Gastrocnemius medialis (tissue), 4 donors: ENCODE data around the gene PDIA4. TPM values are rescaled to one million over a fixed set of nuclear protein-coding genes. Genes with fewer than 3 reads are reported as not detected.

Experiments used
- ATAC-seq, 2 donors: fragments of 150-250 bp; one replicate each; pipeline ENCODE4 v1.9.1; 2016
- DNase-seq, 2 donors: peaks; one replicate each; pipeline ENCODE4 v3.0.0-alpha.2; 2019
- H3K27ac ChIP-seq, 4 donors: fragments of 200-600 bp; sonication (generic); 1 replicate in 1 of 4; 2 replicates in 3 of 4; pipeline ENCODE4 v1.5.1; 2016 to 2018; ENCODE audit warnings: mild to moderate bottlenecking in 2 of 4, moderate library complexity in 1 of 4
- H3K27me3 ChIP-seq, 3 donors: fragments of 200-600 bp; sonication (generic) in 2 of 3; 1 replicate in 1 of 3; 2 replicates in 2 of 3; pipeline versions ENCODE4 v1.5.1 to v1.6.0; 2016 to 2019; ENCODE audit warnings: mild to moderate bottlenecking in 1 of 3, moderate library complexity in 1 of 3
- H3K36me3 ChIP-seq, 2 donors: fragments of 200-600 bp; sonication (generic) in 1 of 2; one replicate each; pipeline ENCODE4 v1.5.1; 2017 to 2018
- H3K4me1 ChIP-seq, 2 donors: fragments of 200-600 bp; sonication (generic) in 1 of 2; one replicate each; pipeline ENCODE4 v1.5.1; 2016 to 2017; ENCODE audit warnings: mild to moderate bottlenecking in 2 of 2
- H3K4me3 ChIP-seq, 4 donors: fragments of 200-600 bp; sonication (generic) in 3 of 4; 1 replicate in 1 of 4; 2 replicates in 3 of 4; pipeline ENCODE4 v1.5.1; 2016 to 2019; ENCODE audit warnings: mild to moderate bottlenecking in 2 of 4
- H3K9me3 ChIP-seq, 3 donors: fragments of 200-600 bp; sonication (generic) in 2 of 3; 1 replicate in 1 of 3; 2 replicates in 2 of 3; pipeline ENCODE4 v1.5.1; 2016 to 2019
- CTCF ChIP-seq, 5 experiments: fragments of 450-650 bp in 3 of 5; fragments of 200-600 bp in 2 of 5; sonication (generic) in 2 of 5; IDR thresholded peaks in 4 of 5; conservative IDR thresholded peaks in 1 of 5; 1 replicate in 4 of 5; 2 replicates in 1 of 5; pipeline ENCODE4 v1.5.1; 2016 to 2019; ENCODE audit warnings: antibody characterized with exemption in 5 of 5, mild to moderate bottlenecking in 3 of 5, moderate library complexity in 3 of 5
- POLR2A ChIP-seq, 2 donors: fragments of 450-650 bp; IDR thresholded peaks; one replicate each; pipeline ENCODE4 v1.6.1; 2017; ENCODE audit warnings: antibody characterized with exemption in 2 of 2, mild to moderate bottlenecking in 2 of 2, moderate library complexity in 2 of 2
- in situ Hi-C, 4 donors: fragments of 200-750 bp; cut with MboI; loops; one replicate each; pipeline versions ENCODE4 v1.15.0 to v1.8.0; 2017; ENCODE audit warnings: low sequenced_read_pairs in 4 of 4
- intact Hi-C: fragments of 100-400 bp; cut with DNase I; formaldehyde crosslinking; loops from one replicate; pipeline ENCODE4 v1.15.1; 2023; ENCODE audit warnings: low total_unique reads
- total RNA-seq, 4 donors: library from RNA; depleted of rRNA; stranded (reverse); fragments of >200 nt; gene quantifications; one replicate each; pipeline versions ENCODE4 v1.1.0 to v1.2.3, GENCODE V29; 2016

PDIA4 gene
- total RNA-seq, 4 donors from 2014 or later: 10.8 to 19.6 (median 14.2) TPM

GRCh38 chr7:148963583-148964482, 64.5 kb downstream of the PDIA4 start:
- DNase-seq (no peak), ATAC-seq (peak; percentile 13 to 17)
- intact Hi-C loops (loop anchor here (1.0 to 5.0 kb wide), 6 partner anchors 23 to 459 kb away; partner anchors contain the start of genes CUL1 and EZH2), in situ Hi-C loops (loop anchor here (5.0 to 25.0 kb wide), 7 partner anchors 102 to 459 kb away; no protein-coding TSS in a partner anchor)
- TF ChIP-seq POLR2A (IDR thresholded peaks at IDR 0.05) (no peak), CTCF (IDR thresholded peaks at IDR 0.05 in 4 of 5, conservative IDR thresholded peaks at IDR 0.05 in 1 of 5) (no peak)
- Histone ChIP-seq H3K9me3 (no peaks in the 10 kb centered on the region), H3K27me3 (no peaks in the 10 kb centered on the region), H3K36me3 (no peaks in the 10 kb centered on the region), H3K4me3 (peak overlapping the region; percentile 51 to 72 (median 65)), H3K27ac (peak overlapping the region; percentile 65 to 78 (median 67)), H3K4me1 (peaks cover 9 to 14% of the 10 kb centered on the region in 2 donors)

- ATAC-seq (peak; percentile 79 to 84), DNase-seq (peak; percentile 22 to 57)
- TF ChIP-seq POLR2A (IDR thresholded peaks at IDR 0.05) (no peak), CTCF (IDR thresholded peaks at IDR 0.05 in 4 of 5, conservative IDR thresholded peaks at IDR 0.05 in 1 of 5) (peak in 4 of 5 experiments; percentile 54 to 67 (median 61))
- in situ Hi-C loops: loop anchor here (5.0 to 25.0 kb wide), 7 partner anchors 101 to 458 kb away; no protein-coding TSS in a partner anchor
- Histone ChIP-seq H3K9me3 (no peaks in the 10 kb centered on the region), H3K27ac (peak overlapping the region; percentile 65 to 78 (median 67)), H3K4me1 (peaks cover 9 to 14% of the 10 kb centered on the region in 2 donors), H3K27me3 (no peaks in the 10 kb centered on the region), H3K4me3 (peak overlapping the region; percentile 51 to 72 (median 65)), H3K36me3 (no peaks in the 10 kb centered on the region)
- intact Hi-C loops: loop anchor here (1.0 to 5.0 kb wide), 6 partner anchors 22 to 458 kb away; partner anchors contain the start of genes CUL1 and EZH2
Measured at GRCh38 chr7:148962823-148963582, 65.3 kb downstream of the PDIA4 start.

GRCh38 chr7:148962440-148962822, 65.9 kb downstream of the PDIA4 start:
- Histone ChIP-seq H3K4me1 (peaks cover 9 to 14% of the 10 kb centered on the region in 2 donors), H3K36me3 (no peaks in the 10 kb centered on the region), H3K9me3 (no peaks in the 10 kb centered on the region), H3K4me3 (peak overlapping the region; percentile 51 to 72 (median 65)), H3K27ac (peak overlapping the region in 1 of 4 donors; percentile 66), H3K27me3 (no peaks in the 10 kb centered on the region)
- in situ Hi-C loops: loop anchor here (5.0 to 25.0 kb wide), 7 partner anchors 100 to 458 kb away; no protein-coding TSS in a partner anchor
- intact Hi-C loops: loop anchor here (2.0 to 5.0 kb wide), 5 partner anchors 22 to 458 kb away; partner anchors contain the start of genes CUL1 and EZH2
- DNase-seq (no peak), ATAC-seq (no peak)
- no peak for TF ChIP-seq CTCF (IDR thresholded peaks at IDR 0.05 in 4 of 5, conservative IDR thresholded peaks at IDR 0.05 in 1 of 5)
- TF ChIP-seq POLR2A (IDR thresholded peaks at IDR 0.05): no peak

- ATAC-seq (no peak), DNase-seq (no peak)
- Histone ChIP-seq H3K9me3 (no peaks in the 10 kb centered on the region), H3K36me3 (no peaks in the 10 kb centered on the region), H3K27ac (no peak overlapping the region), H3K4me1 (peaks cover 4 to 13% of the 10 kb centered on the region in 2 donors), H3K4me3 (no peak overlapping the region), H3K27me3 (no peaks in the 10 kb centered on the region)
- no peak for TF ChIP-seq POLR2A (IDR thresholded peaks at IDR 0.05)
- no peak for TF ChIP-seq CTCF (IDR thresholded peaks at IDR 0.05 in 4 of 5, conservative IDR thresholded peaks at IDR 0.05 in 1 of 5)
- intact Hi-C loops: loop anchor here (5.0 kb wide), 1 partner anchor 262 kb away; the partner anchor contains the start of gene CUL1
- in situ Hi-C loops: loop anchor here (5.0 to 25.0 kb wide), 7 partner anchors 97 to 455 kb away; no protein-coding TSS in a partner anchor
Measured at GRCh38 chr7:148959726-148960125, 68.6 kb downstream of the PDIA4 start.
